CD4-positive, alpha-beta T cell treated with Interleukin-4 for 4 hours (primary cell): ENCODE data around the gene ATP9B.

Experiments used
- DNase-seq: peaks from one replicate; pipeline ENCODE4 v3.0.0-alpha.2; 2020

The ATP9B gene

GRCh38 chr18:79401494-79402208 is 332.5 kb downstream of the ATP9B start:
- no peak for DNase-seq

GRCh38 chr18:79402209-79402576 is 333.0 kb downstream of the ATP9B start:
- DNase-seq = no peak

GRCh38 chr18:79402977-79403722 is 334.0 kb downstream of the ATP9B start:
- no peak for DNase-seq

- no peak for DNase-seq
These were observed 334.8 kb downstream of the ATP9B start for GRCh38 chr18:79403723-79404566.

DNA sequence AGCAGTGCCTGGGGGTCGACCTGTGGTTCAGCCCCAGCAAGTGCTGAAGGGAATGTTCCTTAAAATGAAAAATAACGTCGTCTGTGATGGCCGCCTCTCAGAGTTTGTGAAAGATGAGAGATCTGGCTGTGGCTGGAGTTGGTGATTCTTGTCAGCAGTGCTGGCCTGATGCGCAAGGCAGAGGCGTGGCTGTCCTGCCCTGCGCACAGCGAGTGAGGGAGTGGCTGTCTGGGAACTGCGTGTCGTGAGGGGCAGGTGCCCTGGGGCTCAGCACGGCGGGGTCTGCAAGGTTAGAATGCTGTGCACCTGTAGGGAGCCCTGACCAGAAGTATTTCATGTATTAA is 335.3 kb downstream of the ATP9B start:
- no peak for DNase-seq

GRCh38 chr18:79405019-79405780 is 336.0 kb downstream of the ATP9B start:
- no peak for DNase-seq

DNA sequence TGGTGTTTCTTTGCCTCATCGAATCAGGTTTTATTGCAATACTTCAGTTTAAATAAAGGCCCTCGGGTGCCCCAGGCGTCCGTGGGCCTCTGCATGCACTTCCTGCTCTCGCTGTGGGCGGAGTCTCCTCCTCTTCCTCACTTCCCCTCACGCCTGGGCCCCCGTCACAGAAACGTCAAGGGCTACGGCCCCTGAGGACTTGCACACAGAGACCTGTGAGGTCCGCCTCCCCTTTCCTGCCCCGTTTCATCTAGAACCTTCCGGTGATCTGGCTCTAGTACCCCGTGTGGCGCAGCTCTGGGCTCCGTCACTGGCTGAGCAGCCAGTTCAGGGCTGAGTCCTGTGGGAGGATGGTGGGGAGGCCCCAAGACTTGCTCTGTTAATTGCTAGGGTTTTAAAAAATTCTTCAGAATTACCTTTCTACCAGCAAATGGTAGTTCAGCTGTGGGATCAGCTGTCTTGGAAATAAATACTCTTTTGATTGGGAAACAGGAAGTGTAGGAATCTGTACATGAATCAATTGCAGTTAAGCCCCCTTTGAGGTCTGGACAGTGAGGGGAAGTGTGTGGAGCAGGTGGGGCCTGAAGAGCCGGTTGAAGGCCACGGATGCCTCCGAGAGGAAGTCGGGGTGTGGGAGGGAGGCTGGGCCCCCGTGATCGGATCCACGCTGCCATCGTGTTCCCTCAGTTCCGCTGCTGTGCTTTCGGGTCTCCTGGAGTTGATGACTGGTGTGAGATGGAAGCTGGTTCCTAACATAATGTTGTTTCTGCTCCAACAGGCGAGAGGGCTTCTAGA is 336.8 kb downstream of the ATP9B start:
- peak; percentile 88 for DNase-seq

- DNase-seq = no peak
These were observed 337.5 kb downstream of the ATP9B start for GRCh38 chr18:79406708-79407107.

GRCh38 chr18:79409313-79409712 is 340.1 kb downstream of the ATP9B start:
- DNase-seq = no peak

DNA sequence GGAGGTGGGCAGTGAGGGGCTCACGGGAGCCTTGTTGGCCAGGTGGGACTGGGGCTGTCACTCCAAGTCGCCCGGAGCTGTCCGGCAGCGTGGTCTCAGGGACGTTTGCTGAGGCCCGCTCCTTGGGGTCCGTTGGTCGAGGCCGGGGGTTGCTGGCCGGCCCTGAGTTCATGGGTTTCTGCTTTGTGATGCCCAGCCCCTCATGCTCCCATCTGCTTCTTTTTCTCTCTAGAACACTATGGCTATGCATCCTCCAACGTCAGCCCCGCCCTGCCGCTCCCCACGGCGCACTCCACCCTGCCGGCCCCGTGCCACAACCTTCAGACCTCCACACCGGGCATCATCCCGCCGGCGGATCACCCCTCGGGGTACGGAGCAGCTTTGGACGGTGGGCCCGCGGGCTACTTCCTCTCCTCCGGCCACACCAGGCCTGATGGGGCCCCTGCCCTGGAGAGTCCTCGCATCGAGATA is 341.0 kb downstream of the ATP9B start:
- no peak for DNase-seq

GRCh38 chr18:79410731-79411613 is 341.8 kb downstream of the ATP9B start:
- DNase-seq = no peak

GRCh38 chr18:79411614-79412526 is 342.7 kb downstream of the ATP9B start:
- no peak for DNase-seq

DNA sequence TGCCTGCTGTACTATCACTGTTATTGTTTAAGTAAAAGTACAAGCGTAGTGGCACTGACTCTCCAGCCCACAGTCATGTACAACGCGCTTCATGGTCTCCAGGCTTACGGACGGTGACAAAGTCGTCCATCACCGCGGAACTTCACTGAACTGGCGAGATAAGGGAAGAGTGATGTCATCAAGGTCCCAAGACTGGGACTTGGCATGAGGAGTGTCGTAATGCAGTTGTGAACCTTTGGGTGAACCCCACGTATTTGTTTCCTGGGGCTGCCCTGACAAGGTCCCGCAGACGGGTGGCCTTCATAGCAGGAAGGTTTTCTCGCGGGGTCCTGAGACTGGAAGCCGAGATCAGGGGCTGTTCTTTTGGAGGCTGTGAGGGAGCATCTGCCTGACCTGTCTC is 343.8 kb downstream of the ATP9B start:
- no peak for DNase-seq

GRCh38 chr18:79413426-79413825 is 344.2 kb downstream of the ATP9B start:
- DNase-seq = no peak

DNA sequence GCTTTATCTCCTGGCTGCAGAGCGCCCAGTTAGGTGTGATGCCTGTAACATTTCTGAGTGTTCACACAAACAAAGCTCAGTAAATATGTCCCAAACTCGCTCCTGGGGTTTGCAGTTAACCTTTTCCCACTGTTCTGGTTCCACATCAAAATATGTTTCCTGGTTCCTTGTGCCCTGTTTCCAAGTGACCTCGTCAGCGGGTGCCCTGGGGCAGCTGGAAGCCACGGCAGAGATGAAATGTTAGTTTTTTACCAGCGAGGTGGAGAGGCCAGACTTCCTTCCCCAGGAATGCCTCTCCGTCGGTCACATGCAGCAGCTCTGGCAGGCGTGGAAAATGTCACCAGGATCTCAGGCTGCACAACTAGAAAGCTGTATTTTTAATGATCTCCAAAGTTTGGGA is 344.7 kb downstream of the ATP9B start:
- DNase-seq = no peak

DNA sequence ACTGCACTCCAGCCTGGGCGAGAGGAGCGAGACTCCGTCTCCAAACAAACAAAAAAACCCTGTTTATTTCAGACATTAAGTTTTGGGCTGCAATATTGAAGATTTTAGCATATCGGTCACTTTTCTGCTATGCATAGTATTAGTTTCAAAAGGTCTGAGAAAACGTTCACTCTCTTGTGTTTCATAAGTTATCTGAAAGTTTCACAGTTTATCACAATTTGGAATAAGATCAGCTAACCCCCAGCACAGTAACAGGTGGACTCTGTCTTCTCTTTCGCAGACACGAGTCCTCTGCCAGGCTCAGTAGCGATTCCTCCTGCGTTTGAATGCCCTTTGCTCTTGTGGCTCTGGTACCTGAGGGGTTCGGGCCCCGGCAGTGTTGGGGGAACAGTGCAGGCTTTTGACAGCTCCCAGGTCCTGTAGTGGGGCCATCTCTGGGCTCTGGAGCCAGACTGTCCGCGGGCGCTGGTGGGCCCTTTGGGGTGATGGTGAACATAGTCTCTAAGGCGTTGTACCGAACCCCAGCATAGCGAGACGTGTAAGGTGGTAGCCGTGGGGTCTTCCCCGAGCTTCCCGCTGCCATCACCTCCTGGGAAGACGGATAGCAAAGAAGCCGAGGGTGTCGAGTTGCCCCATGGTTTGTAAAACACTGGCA is 347.0 kb downstream of the ATP9B start:
- DNase-seq = no peak

DNA sequence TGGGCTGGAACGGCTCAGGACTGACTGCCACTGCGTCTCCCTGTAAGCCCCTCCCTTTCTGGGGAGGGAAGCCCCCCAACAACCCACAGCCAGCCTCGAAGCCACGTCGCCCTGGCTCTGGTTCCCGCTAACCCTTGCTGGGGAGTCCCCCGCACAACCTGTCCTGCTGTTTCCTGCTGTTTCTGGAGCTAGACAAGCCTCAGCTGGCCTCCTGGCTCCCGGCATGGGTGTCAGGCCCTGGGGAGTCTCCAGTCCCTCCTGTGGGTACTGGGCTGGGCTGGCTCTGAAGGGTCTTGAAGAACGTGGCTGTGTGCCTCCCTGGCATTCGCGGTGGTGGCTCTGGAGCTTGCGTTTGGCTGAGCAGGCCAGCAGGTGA is 347.5 kb downstream of the ATP9B start:
- DNase-seq = no peak

GRCh38 chr18:79418236-79418635 is 349.0 kb downstream of the ATP9B start:
- no peak for DNase-seq

DNA sequence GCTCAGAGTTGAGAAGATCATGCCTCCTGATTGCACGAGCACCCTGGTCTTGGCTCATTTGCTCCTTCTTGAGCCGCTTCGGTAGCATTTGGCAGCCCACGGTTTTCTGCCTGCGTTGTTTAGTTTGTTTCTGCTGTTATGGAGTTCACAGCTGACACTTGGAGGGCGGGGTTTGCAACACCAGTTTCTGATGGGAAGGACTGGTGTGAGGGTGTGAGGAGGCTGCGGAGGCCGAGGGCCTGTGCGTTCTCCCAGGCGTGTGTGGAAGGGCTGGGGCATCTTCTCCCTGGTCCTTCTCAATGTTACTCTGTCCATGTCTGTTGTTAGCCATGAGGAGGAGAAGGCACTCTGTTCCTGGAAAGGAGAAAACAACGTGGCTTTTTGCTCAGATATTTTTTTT is 349.4 kb downstream of the ATP9B start:
- no peak for DNase-seq
